Keratinocyte (primary cell): ENCODE measurements around the gene BBX. TPM values are rescaled to one million over a fixed set of nuclear protein-coding genes. Genes with fewer than 3 reads are reported as not detected.

Experiments used
- DNase-seq: peaks from one replicate; pipeline ENCODE4 v3.0.0-alpha.2; 2011; ENCODE audit warnings: low read depth, missing footprints, low spot score
- FAIRE-seq: peaks from 2 replicates; lab custom pipeline; 2011; peaks lifted over from hg19 to GRCh38; lab: Jason Lieb, UNC
- H2AFZ ChIP-seq: 2 replicates; pipeline ENCODE4 v1.6.0; 2012; ENCODE audit warnings: low read length, control low read depth, inconsistent platforms; ENCODE audit not compliant: control insufficient read depth
- H3K27ac ChIP-seq: 2 replicates; pipeline ENCODE4 v1.5.1; 2011; ENCODE audit warnings: low read length; ENCODE audit not compliant: control insufficient read depth, insufficient read depth
- H3K27me3 ChIP-seq: 3 replicates; pipeline ENCODE4 v1.6.0; 2011; ENCODE audit warnings: low read length; ENCODE audit not compliant: control insufficient read depth, insufficient read depth; ENCODE audit errors: extremely low read depth
- H3K36me3 ChIP-seq, 2 experiments: 2 replicates in 1 of 2; 3 replicates in 1 of 2; pipeline ENCODE4 v1.5.1; 2011; ENCODE audit warnings: low read length in 2 of 2, mild to moderate bottlenecking in 1 of 2; ENCODE audit not compliant: control insufficient read depth in 2 of 2, insufficient read depth in 2 of 2; ENCODE audit errors: extremely low read depth in 1 of 2
- H3K4me1 ChIP-seq: 3 replicates; pipeline ENCODE4 v1.5.1; 2011; ENCODE audit warnings: low read length; ENCODE audit not compliant: control insufficient read depth, insufficient read depth; ENCODE audit errors: extremely low read depth
- H3K4me2 ChIP-seq: 3 replicates; pipeline ENCODE4 v1.6.0; 2011; ENCODE audit warnings: low read depth, low read length; ENCODE audit not compliant: control insufficient read depth, insufficient read depth; ENCODE audit errors: extremely low read depth
- H3K4me3 ChIP-seq, 3 experiments: fragments of 200-600 bp in 1 of 3; sonication (generic) in 1 of 3; 2 replicates in 2 of 3; 3 replicates in 1 of 3; pipeline ENCODE4 v1.5.1; 2011 to 2016; ENCODE audit warnings: low read length in 3 of 3, mild to moderate bottlenecking in 3 of 3, control low read depth in 2 of 3, inconsistent platforms in 1 of 3, low read depth in 1 of 3, mixed read lengths in 1 of 3, mixed run types in 1 of 3, moderate library complexity in 1 of 3; ENCODE audit not compliant: control insufficient read depth in 2 of 3, insufficient read depth in 2 of 3; ENCODE audit errors: extremely low read depth in 1 of 3
- H3K79me2 ChIP-seq: 2 replicates; pipeline ENCODE4 v1.6.0; 2012; ENCODE audit warnings: low read length; ENCODE audit not compliant: control insufficient read depth, insufficient read depth
- H3K9ac ChIP-seq: 3 replicates; pipeline ENCODE4 v1.6.0; 2011; ENCODE audit warnings: low read length; ENCODE audit not compliant: control insufficient read depth, insufficient read depth; ENCODE audit errors: extremely low read depth
- H3K9me1 ChIP-seq: 3 replicates; pipeline ENCODE4 v1.6.0; 2011; ENCODE audit warnings: low read length; ENCODE audit not compliant: control insufficient read depth, insufficient read depth; ENCODE audit errors: extremely low read depth
- H3K9me3 ChIP-seq: 2 replicates; pipeline ENCODE4 v1.5.1; 2012; ENCODE audit warnings: low read depth, low read length; ENCODE audit not compliant: control insufficient read depth
- H4K20me1 ChIP-seq: 3 replicates; pipeline ENCODE4 v1.6.0; 2011; ENCODE audit warnings: low read length; ENCODE audit not compliant: control insufficient read depth, insufficient read depth; ENCODE audit errors: extremely low read depth
- EZH2 ChIP-seq: IDR thresholded peaks from one replicate; pipeline ENCODE4 v1.6.1; 2012; ENCODE audit warnings: inconsistent platforms, mild to moderate bottlenecking, low read length, moderate library complexity
- dilution Hi-C: fragments of 300-500 bp; cut with MboI; formaldehyde crosslinking; loops from one replicate; pipeline ENCODE4 v1.7.0; 2020; ENCODE audit warnings: low sequenced_read_pairs; ENCODE audit not compliant: extremely low pct_ligation_motif_present
- polyA plus RNA-seq, 5 experiments: library from polyadenylated mRNA; depleted of rRNA in 3 of 5; stranded (reverse) in 3 of 5; stranded (forward) in 1 of 5; unstranded in 1 of 5; fragments of >200 nt; gene quantifications; 1 replicate in 1 of 5; 2 replicates in 3 of 5; 3 replicates in 1 of 5; pipeline versions ENCODE4 v1.2.1 to v1.2.3, GENCODE V29; 2011 to 2012; ENCODE audit warnings: missing spikeins in 2 of 5, low read depth in 1 of 5, low replicate concordance in 1 of 5
- TF ChIP-seq, protein P1 (sequence below), 3 experiments: IDR thresholded peaks in 1 of 3; conservative IDR thresholded peaks in 1 of 3; optimal IDR thresholded peaks in 1 of 3; 2 replicates in 2 of 3; 3 replicates in 1 of 3; pipeline versions ENCODE3 to v1.5.1; 2011; ENCODE audit warnings: low read length in 3 of 3, mild to moderate bottlenecking in 3 of 3, moderate library complexity in 2 of 3, control low read depth in 1 of 3, inconsistent platforms in 1 of 3; ENCODE audit not compliant: insufficient read depth in 2 of 3; ENCODE audit errors: extremely low read depth in 1 of 3

BBX gene
- polyA plus RNA-seq, 1 donor (not counting 4 experiments of a cell fraction or from before 2014, with no cell fraction given) = 43.4 TPM

DNA sequence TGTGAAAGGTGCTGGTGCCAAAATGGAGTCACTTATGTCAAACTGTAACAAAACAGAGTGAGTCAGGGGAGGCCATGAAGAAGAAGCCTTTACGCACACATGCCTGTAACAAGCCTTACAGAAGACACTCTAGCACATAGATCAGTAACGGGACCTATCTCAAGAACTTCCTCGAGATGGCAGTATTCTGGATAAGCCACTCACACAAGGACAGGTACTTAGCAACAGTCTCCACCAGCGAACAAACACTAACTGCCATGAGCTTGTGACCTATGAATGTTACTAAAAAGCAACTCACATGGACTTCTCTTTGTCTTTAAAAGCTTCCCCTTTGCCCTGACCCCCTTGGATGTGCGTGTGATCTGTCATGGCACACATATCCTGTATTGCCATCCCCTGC, 332.9 kb downstream of the BBX start:
- Histone ChIP-seq H3K4me3 (no peak overlapping the region), H3K9ac (no peak overlapping the region), H3K9me1 (no peaks in the 10 kb centered on the region), H3K27me3 (no peaks in the 10 kb centered on the region), H4K20me1 (no peaks in the 10 kb centered on the region), H3K79me2 (no peaks in the 10 kb centered on the region), H3K4me2 (no peak overlapping the region), H3K9me3 (no peaks in the 10 kb centered on the region), H3K36me3 (no peaks in the 10 kb centered on the region), H3K4me1 (no peaks in the 10 kb centered on the region), H3K27ac (no peak overlapping the region), H2AFZ (no peak overlapping the region)
- dilution Hi-C loops = no loop called here
- DNase-seq (no peak), FAIRE-seq (peak; percentile 53)
- TF ChIP-seq, protein P1, sequence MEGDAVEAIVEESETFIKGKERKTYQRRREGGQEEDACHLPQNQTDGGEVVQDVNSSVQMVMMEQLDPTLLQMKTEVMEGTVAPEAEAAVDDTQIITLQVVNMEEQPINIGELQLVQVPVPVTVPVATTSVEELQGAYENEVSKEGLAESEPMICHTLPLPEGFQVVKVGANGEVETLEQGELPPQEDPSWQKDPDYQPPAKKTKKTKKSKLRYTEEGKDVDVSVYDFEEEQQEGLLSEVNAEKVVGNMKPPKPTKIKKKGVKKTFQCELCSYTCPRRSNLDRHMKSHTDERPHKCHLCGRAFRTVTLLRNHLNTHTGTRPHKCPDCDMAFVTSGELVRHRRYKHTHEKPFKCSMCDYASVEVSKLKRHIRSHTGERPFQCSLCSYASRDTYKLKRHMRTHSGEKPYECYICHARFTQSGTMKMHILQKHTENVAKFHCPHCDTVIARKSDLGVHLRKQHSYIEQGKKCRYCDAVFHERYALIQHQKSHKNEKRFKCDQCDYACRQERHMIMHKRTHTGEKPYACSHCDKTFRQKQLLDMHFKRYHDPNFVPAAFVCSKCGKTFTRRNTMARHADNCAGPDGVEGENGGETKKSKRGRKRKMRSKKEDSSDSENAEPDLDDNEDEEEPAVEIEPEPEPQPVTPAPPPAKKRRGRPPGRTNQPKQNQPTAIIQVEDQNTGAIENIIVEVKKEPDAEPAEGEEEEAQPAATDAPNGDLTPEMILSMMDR (optimal IDR thresholded peaks at IDR 0.05 in 1 of 3, IDR thresholded peaks at IDR 0.05 in 1 of 3, conservative IDR thresholded peaks at IDR 0.05 in 1 of 3; ENCODE audit: extremely low read depth in 1 of 3, insufficient read depth in 2 of 3, low read length in 3 of 3) = peak in 1 of 3 experiments; percentile 32
- no peak for TF ChIP-seq EZH2

DNA sequence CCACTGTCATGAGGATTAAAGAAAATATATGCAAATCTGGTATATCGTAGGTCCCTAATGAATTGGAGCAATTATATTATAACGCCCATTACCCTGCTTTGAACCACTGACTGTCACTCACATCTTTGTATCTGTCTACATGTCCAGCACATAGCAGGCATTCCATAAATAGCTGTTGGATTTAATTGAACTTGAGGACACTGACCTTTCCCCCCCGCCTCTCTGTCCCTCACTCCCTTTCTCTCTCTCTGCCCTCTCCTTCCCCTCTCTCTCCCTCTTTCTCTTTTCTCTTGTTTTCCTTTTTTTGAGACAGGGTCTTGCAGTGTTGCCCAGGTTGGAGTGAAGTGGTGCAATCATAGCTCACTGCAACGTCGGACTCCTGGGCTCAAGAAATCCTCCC, 335.1 kb downstream of the BBX start:
- H3K9me3 ChIP-seq = no peaks in the 10 kb centered on the region
- H4K20me1 ChIP-seq = no peaks in the 10 kb centered on the region
- H3K9me1 ChIP-seq = no peaks in the 10 kb centered on the region
- H3K27me3 ChIP-seq = no peaks in the 10 kb centered on the region
- H3K36me3 ChIP-seq = no peaks in the 10 kb centered on the region
- FAIRE-seq (no peak), DNase-seq (no peak)
- H2AFZ ChIP-seq = no peak overlapping the region
- H3K79me2 ChIP-seq = no peaks in the 10 kb centered on the region
- TF ChIP-seq EZH2 = no peak
- TF ChIP-seq, protein P1 (optimal IDR thresholded peaks at IDR 0.05 in 1 of 3, IDR thresholded peaks at IDR 0.05 in 1 of 3, conservative IDR thresholded peaks at IDR 0.05 in 1 of 3; ENCODE audit: extremely low read depth in 1 of 3, insufficient read depth in 2 of 3, low read length in 3 of 3) = no peak
- no peak overlapping the region for H3K4me2 ChIP-seq
- dilution Hi-C loops = no loop called here
- no peak overlapping the region for H3K27ac ChIP-seq
- H3K9ac ChIP-seq = no peak overlapping the region
- no peaks in the 10 kb centered on the region for H3K4me1 ChIP-seq
- no peak overlapping the region for H3K4me3 ChIP-seq
